Measurements from ENCODE around the gene SKAP1.

The SKAP1 gene

DNA sequence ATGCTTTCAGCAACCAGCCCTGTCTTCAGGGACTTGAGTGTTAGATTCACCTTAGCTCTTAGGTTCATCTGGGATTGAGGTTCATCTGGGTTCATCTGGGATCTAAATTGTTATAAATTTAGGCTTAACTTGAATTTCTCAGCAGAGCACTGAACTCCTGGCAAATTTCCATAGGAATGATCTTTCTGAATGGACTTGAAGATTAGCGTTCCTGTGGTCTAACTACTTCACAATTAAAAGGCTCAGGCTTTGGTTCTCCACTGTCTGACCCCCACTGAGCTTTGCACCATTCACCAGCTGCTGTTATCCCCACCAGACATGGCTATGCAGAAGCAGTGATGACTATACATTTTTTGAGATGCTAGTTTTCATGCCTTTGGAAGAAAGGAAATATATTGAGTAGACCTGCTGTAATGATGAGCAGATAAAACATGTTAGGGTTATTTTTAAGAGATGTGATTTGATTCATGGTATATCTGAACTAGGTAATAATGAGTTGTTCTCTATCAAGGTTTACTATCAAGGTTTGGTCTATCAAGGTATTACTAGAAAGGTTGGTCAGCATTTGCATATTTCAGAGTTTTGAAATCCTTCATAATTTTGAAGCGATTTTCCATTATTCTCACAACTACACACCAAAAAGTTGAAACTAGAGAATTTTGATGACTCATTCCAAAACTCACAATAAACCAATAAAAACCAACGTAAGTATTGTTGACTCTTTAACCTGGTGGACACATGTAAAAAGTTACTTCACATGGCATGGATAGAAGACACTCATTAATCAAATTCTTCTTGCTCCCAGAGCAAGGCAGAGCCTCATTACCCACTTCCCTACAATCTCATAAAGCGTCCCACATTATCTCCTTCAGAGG is 250.7 kb downstream of the SKAP1 start:
- no peak for DNase-seq (ENCODE audit: low read depth in 1 of 2, low spot score in 1 of 2)

DNA sequence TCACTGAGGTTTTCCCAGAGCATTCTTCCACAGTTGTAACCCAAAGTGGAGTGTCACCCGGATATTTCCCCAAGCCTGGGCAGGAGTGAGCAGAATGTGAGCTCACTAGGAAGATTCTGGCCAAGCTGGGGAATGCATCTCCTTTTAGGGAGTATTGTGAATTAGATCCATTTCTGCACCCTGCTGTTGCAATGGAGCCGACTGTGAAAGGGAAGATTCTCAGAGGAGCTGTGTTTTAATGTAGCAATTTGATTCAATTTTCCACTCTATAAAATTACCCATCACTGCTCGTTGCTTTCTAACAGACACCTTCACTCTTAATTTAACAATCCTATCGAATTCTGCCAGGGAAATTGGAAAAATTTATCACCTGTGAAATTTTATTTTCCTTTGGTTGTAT is 251.7 kb downstream of the SKAP1 start:
- no peak for DNase-seq (ENCODE audit: low read depth in 1 of 2, low spot score in 1 of 2)

DNA sequence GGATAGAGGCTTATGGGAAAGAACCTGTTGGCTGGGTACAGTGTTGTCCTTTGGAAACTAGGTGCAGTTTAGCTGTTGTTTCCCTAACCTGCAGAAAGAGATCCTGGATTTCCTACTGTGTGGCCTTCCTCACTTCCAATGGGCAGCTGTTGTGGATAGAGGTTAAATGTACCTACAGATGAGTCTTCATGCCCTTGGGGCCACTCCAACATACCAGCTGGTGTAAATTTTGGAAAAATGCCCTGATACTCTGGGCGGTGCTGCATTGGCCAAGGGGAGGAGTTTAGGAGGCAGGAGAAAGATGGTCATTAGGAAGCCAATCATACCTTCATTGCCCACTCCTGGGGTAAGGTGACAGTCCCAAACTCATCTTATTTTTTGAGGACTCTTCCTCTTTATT is 252.2 kb downstream of the SKAP1 start:
- DNase-seq (ENCODE audit: low read depth in 1 of 2, low spot score in 1 of 2): no peak

DNA sequence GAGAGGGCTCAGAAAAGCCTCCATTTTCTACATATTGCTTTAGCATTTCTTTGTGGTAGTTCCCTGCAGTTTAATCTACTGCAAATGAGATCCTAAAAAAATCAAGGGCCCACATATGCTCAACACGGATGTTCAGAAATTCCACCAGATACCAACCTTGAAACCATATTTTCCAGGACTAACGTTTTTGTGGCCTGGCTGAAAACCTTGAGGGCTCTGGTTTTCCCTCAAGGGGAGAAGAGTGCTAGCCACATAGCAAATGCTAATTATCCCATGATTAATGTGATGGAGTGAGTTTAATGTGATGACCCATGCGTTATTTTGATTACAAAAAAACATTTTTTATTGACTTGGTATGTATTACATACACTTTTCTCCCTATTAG is 253.6 kb downstream of the SKAP1 start:
- DNase-seq (ENCODE audit: low read depth in 1 of 2, low spot score in 1 of 2): no peak

DNA sequence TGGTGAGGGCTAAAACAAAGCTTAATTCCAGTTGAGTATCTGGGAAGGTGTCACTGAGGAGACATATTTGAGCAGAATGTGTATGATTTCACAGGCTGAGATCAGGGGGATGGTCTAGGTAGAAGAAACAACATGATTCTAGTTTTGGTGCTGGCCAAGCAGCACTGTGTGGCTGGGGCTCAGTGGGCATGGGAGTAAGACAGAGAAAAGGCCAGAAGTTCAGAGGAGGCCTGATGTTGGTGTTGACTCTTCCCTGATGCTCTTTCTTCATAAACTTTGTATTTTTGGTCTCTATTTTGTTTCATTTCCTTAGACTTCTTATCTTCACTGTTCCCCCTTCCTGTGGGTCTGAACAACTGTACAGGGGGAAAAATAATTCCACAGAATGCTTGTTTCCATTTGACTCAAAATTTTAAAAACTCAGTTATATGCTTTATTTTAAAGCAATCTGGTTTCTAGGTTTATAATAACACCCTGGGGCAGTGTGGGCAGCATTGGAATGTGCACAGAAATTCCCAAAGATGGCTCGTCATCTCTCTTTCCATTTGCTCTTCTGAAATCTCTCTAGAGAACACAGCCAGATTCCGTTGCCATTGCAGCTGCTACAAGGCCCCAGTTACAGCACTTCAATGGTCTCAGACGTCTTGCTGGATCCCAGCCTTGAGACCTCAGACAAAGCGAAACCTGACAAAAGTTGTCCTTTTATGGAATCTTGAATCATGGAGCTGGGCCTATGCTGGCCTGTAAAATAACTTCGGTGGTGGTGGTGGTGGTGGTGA is 254.1 kb downstream of the SKAP1 start:
- no peak for DNase-seq (ENCODE audit: low read depth in 1 of 2, low spot score in 1 of 2)

DNA sequence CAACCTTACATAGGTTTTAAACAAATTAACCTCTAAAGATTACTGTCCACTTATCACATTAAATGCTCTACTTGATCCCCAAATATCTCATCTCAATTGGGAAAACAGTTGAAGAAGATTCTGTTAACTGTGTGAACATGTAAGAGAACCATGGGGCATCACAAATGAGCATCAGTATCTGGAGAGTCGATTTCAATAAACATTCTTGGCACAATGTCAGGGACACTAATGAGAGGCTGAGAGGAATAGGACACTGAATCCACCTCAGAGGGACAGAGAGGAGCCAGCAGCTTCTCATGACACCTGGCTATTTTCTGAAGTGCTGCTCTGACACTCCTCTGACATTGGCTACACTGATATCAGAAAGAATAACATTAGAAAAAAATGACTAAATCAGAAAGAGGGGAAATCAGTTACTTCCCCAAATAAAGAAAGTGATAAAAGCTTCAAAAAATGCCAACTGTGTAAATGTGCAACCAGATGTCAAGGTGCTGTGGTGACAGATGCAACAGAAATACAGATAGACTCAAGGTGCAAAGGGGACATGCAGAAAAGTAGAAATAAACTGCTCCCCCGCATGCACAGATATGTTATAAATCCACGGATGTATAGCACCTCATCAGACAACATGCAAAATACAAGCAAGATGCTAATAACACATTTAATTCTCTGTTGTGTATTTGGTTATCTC is 255.0 kb downstream of the SKAP1 start:
- no peak for DNase-seq (ENCODE audit: low read depth in 1 of 2, low spot score in 1 of 2)

DNA sequence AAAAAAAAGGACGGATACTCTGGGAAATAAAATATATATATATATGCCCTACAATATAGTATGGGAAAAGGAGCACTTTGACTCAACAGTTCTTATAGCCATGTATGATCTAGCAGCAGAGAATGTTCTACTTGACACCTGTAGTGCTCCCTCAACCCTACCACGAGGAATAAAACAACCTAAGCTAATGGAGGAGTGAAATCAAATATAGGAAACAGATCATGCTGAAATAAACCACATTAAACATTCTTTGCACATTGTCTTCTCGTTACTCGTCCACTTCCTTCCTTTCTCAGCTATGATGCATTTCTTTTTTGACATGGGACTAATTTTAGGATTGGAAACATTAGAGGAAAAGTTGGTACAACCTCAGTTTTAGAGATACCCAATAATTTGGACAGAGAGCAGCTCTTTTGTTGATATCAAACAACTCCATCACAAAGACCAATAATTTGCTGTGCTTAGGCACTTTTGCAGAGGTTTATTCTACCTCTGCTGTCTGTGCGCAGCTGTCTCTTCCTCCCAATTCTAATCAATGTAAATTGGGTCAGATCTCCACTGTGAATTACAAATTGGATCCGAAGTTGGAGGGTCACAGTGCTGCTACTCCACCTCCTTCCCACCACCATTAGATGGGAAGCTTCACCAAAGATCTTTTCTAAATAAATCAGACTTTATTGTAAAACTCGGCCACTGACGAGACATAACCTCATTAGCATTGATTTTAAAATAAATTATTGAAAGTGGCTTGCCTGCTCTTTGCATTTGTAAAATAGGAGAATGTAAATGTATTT is 256.6 kb downstream of the SKAP1 start:
- no peak for DNase-seq (ENCODE audit: low read depth in 1 of 2, low spot score in 1 of 2)

DNA sequence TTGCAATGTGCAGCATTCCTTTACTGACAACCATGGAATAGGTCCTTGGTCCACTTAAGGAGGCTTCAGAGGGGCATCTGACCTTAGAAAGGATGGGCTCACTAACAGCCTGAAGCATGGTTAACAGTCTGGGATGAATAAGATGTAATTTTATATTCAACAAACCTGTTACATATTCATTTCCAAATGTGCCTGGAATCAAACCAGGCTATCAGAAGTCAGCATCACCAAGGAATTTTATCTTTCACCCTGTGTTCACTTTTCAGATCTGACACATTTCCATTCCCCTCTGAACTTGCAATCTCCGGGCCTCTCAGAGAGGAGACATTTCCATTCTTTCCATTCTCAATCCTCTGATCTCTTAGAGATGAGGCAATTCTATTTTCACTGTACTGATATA is 260.1 kb downstream of the SKAP1 start:
- no peak for DNase-seq (ENCODE audit: low read depth in 1 of 2, low spot score in 1 of 2)

DNA sequence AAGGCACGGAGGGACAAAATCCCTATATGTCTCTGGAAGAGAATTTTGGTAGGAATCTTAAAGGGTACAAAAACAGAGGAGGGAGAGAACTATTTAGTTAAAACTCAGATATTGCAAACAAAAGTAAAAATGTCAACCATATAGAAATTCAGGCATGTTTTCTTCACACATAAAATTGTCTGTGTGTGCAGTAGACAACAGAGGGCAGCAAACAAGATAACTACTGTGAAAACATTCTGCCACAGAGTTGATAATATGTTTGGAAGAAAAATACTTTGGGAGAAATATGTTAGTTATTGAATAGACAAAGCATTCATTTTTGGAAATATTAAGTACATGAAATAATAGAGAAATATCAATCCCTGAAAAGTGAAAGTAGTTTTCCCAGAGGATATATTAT is 266.2 kb downstream of the SKAP1 start:
- no peak for DNase-seq (ENCODE audit: low read depth in 1 of 2, low spot score in 1 of 2)

DNA sequence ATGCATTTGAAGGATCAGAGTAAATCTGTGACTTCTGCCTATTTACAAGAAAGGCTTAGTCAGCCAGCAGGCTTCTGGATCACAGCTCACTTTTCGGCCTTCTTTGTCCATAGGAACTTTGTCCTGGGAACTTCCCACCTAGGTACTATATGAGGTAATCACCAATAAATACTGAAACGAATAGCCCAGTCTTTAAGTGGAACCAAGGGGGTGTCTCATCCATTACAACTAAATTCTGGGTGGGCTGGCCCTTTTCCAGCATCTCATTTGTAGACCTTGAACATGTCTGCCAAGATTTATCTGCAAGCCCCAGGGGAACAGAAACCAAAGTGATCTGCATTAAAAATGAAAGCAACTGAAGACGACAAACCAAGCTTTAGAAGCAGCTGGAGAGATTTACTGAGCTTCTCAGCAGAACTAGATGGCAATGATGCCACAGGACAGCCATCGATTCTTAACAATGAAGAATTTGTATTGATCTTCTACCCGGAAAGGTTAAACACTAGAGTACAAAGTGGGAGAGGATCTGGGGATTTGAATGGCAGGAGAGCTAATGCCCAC is 267.0 kb downstream of the SKAP1 start:
- DNase-seq (ENCODE audit: low read depth in 1 of 2, low spot score in 1 of 2): no peak

DNA sequence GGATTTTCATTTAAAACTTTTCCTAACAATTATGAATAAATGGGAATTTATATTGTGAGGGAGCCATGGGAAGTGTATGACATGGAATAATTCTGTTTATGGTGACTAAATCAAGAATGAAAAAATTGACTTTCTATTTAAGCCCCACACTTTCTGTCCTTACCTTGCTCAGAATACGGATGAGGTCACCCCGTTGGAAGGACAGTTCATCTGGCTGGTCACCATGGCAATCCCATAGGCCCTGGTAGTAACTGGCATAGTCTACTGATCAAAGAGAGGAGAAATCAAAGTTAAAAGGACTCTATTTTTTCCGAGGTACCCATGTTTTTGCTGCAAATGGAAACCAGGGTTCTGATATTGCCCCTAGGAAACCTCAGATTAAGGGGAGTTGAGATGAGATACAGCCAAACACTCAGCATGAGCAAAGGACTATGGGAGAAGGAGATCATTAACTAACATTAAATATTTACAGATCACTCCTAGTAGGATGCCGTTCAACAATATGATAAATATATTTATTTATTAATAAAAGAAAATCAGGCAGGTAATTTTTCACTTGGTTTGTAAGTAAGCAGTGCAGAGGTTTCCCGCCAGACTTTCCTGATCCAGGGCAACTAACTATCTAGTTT is 267.6 kb downstream of the SKAP1 start:
- no peak for DNase-seq (ENCODE audit: low read depth in 1 of 2, low spot score in 1 of 2)

DNA sequence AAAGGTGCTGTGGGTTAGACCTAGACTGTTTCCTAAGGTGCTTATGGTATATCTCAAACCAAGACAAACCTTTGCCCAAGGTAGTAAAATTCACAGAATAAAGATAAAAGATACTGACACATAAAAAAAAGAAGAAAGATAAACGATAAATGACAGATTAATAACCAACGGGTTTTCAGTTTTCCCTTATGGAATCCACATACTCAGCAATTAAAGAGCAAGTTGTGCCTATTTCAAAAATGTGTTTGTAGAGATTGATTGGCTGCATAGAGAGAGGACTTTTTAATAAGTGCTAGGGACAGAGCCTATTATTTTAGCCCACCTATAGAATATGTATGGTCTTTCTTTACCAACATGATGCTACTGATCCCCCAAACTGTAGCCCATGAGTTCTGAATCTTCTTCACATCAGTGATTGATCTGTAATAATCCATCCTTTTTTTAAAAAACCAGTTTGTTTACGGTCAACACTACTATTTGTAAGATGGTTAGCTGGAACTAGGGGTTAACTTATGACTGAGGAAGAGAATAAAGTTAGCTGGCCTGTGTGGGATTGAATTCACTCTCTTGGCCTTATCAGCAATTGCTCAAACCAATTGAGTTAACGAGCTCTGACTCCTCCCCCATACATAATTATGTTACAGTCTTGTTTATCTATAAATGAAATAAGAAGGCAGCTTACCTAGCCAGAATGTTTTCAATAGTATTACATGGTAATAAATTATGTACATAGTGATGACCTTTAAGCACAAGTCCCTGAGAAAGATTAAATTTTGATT is 268.7 kb downstream of the SKAP1 start:
- DNase-seq (ENCODE audit: low read depth in 1 of 2, low spot score in 1 of 2): no peak

DNA sequence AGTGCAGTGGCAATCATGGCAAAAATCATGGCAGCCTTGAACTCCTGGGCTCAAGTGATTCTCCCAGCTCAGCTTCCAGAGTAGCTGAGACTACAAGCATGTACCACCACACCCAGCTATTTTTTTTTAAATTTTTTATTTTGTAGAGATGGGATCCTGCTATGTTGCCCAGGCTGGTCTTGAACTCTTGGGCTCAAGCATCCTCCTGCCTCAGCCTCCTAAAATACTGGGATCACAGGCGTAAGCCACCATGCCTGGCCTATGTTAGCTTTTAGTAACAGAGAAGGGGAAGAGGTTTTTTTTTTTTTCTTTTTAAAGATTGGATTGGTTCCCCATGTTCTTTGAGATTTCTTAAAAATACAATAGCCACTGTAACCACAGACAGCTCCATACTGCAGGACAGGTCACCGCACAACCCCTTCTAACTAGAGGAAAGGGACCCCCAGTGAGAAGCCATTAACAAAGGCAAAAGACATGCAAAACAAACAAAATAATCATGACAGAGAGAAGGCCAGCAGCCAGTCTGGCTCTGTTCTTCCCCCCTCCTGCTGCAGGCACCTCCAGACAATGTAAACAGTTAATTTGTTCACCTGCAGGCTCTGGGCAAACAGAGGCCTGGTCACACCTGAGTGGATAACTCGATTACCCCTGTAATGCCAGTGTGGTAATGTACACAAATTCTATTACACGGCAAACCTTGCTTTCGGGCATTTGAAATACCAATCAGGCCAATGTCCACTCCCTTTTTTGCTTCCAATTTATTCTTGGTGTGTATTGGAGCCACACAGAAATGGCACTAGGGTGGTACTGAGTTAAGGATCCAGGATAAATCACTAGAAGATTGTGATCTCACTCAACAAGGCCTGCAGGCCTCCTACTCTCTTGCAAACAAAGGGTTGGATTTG is 269.6 kb downstream of the SKAP1 start:
- DNase-seq (ENCODE audit: low read depth in 1 of 2, low spot score in 1 of 2): no peak

DNA sequence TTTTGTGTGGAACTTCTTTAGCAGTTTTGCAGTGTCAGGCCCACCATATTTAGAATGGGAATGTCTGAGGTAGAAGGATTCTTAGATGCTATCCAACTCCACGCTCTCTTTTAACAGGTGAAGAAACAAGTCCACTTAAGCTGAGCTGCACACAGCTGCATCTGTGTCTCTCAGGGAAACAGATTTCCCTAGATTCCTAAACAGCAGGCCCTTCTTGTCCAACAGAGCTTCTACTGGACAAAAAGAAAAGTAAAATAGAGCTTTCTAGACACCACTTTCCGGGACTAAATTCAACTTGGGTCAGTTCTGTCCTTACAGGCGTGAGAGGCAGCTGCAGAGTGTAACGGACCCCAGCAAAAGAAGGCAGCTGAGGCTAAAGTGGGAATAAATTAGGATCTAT is 270.8 kb downstream of the SKAP1 start:
- DNase-seq (ENCODE audit: low read depth in 1 of 2, low spot score in 1 of 2): no peak

DNA sequence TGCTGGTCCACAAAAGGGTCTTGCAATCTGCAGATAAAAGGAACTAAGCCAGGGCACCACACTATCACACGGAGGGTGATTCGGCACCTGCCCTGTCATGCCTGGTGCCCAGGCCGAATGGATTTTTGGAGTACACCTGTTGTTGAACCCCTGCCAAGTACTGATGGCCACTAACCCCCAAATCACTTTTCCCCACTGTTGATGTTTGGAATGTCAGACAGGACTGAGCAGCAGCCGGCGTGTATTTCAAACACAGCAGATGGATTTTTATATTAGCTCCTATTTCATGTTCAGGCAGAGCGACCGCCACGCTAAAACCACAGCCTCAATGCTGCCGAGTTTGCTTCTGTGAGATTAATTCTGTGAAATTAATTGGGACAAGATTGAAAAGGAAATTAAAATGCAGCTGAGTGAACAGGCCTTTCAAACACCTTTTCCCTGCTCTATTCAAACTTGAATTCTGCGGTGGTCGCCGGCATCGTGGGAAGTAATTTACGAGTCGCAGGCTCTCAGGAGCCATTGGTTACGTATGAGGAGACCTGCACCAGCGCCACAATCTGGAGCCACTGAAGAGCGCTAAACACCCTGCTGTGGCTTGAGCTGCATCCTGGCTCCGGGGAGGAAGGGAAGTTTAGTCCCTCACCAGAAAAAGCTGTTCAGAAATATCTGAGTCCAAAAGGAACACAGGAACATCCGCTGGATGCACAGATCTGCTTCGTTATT is 274.0 kb downstream of the SKAP1 start:
- no peak for DNase-seq (ENCODE audit: low read depth in 1 of 2, low spot score in 1 of 2)

DNA sequence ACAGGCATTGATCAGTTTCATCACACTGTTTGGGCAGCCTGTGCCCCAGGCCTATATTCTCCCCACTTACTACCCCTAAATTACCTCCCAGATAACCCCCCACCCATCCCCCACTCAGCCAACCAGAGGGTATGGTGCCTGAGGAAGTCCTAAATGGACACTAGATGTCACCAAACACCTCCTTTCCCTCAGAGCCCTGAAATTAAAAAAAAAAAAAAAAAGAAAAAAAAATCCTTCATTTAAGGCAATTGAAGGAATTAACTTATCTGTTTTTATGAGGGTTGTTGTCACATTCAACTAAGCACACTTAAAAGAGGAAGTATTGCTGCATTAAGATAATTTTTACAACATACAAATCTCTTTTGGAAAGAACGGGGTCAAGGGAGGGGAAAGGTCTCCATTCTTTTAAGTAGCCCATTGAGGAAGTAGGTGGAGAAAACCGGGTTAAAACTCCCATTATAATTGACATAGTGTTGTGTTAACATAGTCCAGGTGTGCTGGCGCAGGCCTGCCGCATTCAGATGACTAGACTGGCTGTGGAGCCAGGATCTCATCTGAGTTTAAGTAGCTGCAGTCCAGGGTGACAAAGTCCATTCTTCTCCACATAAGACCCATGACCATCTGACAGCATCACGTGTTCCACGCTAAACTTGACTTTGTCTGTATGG is 276.2 kb downstream of the SKAP1 start:
- no peak for DNase-seq (ENCODE audit: low read depth in 1 of 2, low spot score in 1 of 2)

DNA sequence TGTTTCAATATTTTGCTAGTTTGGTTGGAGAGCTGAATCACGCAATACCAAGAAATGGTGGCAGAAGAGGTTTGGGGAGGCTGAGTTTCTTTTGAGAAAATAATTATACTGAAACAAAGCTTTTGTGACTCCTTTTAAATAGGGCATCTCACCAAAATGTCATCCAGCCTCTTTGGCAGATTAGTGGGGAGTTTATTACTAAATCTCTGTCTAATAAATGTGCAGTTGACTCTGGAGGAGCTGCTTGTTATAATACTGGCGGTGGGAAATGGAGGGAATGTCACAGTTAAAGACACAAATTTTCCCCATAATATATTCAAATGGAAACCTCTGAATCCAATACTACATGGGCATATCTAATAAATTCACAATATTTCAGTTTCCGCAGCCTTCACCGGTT is 277.7 kb downstream of the SKAP1 start:
- DNase-seq (ENCODE audit: low read depth in 1 of 2, low spot score in 1 of 2): no peak
